Neural progenitor cell (in vitro differentiated cells): ENCODE data around the gene CASP3.

Source experiments
- CTCF ChIP-seq: fragments of 200-600 bp; sonication (generic); IDR thresholded peaks from 2 replicates; pipeline ENCODE4 v1.5.1; 2017; ENCODE audit warnings: antibody characterized with exemption, mild to moderate bottlenecking
- EZH2 ChIP-seq: fragments of 200-600 bp; sonication (generic); IDR thresholded peaks from 2 replicates; pipeline ENCODE4 v1.6.1; 2017; ENCODE audit warnings: antibody characterized with exemption, mild to moderate bottlenecking, moderate library complexity

DNA sequence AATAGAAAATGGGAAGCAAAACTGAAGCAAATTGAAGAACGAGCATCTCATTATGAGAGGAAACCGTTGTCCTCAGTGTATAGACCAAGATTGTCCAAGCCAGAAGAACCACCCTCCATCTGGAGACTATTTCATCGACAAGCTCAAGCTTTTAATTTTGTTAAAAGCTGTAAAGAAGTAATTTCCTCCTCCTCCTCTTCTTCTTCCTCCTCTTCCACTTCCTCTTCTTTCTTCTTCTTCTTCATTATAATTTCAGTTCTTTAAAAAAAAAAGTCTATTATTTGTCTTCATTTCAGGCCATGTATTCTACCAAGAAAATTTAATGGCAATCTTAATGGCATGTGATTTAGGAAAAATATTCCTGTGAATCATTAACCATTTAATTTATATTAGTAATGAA, 7.9 kb upstream of the CASP3 start:
- TF ChIP-seq EZH2 (no peak), CTCF (no peak)
